Coronary artery (tissue), 2 donors: Measurements from ENCODE around the gene CABLES1.

Experiments
- DNase-seq: peaks from one replicate; pipeline ENCODE4 v3.0.0-alpha.2; 2017; ENCODE audit warnings: low spot score
- H3K27ac ChIP-seq, 2 donors: fragments of 200-600 bp; sonication (generic); one replicate each; pipeline ENCODE4 v1.5.1; 2016 to 2019
- H3K4me3 ChIP-seq: fragments of 200-600 bp; sonication (generic); 2 replicates; pipeline ENCODE4 v1.5.1; 2016; ENCODE audit warnings: mild to moderate bottlenecking, moderate library complexity
- TF ChIP-seq, protein P1 (sequence below): fragments of 200-600 bp; sonication (generic); IDR thresholded peaks from one replicate; pipeline ENCODE4 v1.5.1; 2019; ENCODE audit warnings: antibody characterized with exemption

CABLES1 gene

DNA sequence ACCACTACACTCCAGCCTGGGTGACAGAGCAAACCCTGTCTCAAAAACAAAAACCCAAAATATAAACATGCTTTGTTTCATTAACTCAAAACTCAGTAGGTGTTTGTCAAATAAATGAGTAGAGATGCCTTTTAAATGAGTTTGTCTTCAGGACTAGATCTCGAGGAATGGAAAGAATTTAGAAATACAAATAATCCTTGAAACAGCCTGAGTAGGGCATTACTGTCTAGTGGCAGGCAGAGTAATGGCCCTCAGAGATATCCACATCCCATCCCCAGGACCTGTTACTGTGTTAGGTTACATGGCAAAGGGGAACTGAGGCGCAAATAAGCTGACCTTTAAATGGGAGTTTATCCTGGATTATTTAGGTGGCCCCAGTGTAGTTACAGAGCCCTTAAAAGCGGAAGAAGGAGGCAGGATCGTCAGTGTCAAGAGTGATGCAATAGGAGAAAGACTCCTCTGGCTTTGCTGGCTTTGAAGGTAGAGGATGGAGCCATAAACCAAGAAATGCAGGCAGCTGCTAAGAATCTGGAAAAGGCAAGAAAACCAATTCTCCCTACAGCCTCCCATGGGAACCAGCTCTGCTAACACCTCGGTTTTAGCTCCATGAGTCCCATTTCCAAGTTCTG lies 63.0 kb downstream of the CABLES1 start:
- DNase-seq, result no peak
- Histone ChIP-seq H3K27ac (no peak overlapping the region), H3K4me3 (no peak overlapping the region)
- TF ChIP-seq, protein P1, sequence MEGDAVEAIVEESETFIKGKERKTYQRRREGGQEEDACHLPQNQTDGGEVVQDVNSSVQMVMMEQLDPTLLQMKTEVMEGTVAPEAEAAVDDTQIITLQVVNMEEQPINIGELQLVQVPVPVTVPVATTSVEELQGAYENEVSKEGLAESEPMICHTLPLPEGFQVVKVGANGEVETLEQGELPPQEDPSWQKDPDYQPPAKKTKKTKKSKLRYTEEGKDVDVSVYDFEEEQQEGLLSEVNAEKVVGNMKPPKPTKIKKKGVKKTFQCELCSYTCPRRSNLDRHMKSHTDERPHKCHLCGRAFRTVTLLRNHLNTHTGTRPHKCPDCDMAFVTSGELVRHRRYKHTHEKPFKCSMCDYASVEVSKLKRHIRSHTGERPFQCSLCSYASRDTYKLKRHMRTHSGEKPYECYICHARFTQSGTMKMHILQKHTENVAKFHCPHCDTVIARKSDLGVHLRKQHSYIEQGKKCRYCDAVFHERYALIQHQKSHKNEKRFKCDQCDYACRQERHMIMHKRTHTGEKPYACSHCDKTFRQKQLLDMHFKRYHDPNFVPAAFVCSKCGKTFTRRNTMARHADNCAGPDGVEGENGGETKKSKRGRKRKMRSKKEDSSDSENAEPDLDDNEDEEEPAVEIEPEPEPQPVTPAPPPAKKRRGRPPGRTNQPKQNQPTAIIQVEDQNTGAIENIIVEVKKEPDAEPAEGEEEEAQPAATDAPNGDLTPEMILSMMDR, result no peak

- no peak for DNase-seq
- Histone ChIP-seq H3K4me3 (no peak overlapping the region), H3K27ac (no peak overlapping the region)
- TF ChIP-seq, protein P1, result no peak
Observed at GRCh38 chr18:23200756-23201155, 65.5 kb downstream of the CABLES1 start.

- DNase-seq, result no peak
- H3K27ac ChIP-seq, result no peak overlapping the region
- TF ChIP-seq, protein P1, result no peak
- H3K4me3 ChIP-seq, result no peak overlapping the region
Observed at GRCh38 chr18:23201741-23202140, 66.5 kb downstream of the CABLES1 start.

GRCh38 chr18:23203891-23204432 lies 68.7 kb downstream of the CABLES1 start:
- Histone ChIP-seq H3K27ac (no peak overlapping the region), H3K4me3 (no peak overlapping the region)
- TF ChIP-seq, protein P1, result no peak
- no peak for DNase-seq

DNA sequence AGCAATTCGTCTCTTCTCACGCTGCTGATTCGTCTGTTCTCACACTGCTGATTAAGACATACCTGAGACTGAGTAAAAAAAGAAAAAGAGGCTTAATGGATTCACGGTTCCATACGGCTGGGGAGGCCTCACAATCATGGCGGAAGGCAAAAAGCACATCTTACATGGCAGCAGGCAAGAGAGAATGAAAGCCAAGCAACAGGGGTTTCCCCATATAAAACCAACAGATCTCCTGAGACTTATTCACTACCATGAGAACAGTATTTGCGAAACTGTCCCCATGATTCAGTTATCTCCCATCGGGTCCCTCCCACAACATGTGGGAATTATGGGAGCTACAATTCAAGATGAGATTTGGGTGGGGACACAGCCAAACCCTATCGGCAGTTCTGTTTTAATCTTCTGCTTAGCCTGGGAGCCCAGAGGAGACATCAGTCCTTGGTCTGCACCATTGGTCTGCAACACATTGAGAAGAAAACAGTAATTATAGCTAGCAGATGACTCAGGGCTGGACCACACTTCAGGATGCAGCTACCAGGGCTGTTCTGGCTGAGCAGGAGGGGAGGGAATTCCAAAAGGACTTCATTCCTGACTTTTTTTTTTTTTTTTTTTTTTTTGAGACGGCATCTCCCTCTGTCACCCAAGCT lies 69.4 kb downstream of the CABLES1 start:
- Histone ChIP-seq H3K27ac (no peak overlapping the region), H3K4me3 (no peak overlapping the region)
- DNase-seq, result no peak
- TF ChIP-seq, protein P1, result no peak

GRCh38 chr18:23205980-23206379 lies 70.7 kb downstream of the CABLES1 start:
- no peak overlapping the region for H3K4me3 ChIP-seq
- no peak overlapping the region for H3K27ac ChIP-seq
- DNase-seq, result no peak
- TF ChIP-seq, protein P1, result no peak
